Measurements from ENCODE around the gene HPX. TPM values are rescaled to one million over a fixed set of nuclear protein-coding genes. Genes with fewer than 3 reads are reported as not detected.

The HPX gene
- polyA plus RNA-seq, 3 donors = 0.40 TPM; not detected in 2

DNA sequence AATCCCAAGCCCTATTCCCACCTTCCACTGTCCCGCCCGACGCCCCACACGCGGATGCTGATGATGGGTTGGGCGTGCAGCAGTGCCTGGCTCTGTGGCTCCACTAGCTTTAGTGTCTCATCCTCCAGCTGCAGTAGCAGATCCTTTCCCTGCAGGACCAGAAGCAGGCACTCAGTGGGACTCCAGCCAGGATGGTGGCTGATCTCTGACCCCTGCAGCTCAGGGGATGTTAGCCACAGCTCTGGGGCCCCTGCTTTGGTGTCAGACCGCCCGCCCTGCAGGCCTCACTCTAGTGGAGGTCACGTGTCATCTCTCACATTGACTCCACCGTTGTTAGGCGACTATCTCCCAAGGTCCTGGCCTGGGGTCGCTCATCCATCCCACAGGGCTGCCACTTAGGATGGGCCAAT is 38.7 kb downstream of the HPX start:
- Mint-ChIP-seq H3K36me3 (no peaks in the 10 kb centered on the region), H3K4me1 (peaks cover 11% of the 10 kb centered on the region), H3K27ac (no peak overlapping the region), H3K4me3 (no peak overlapping the region), H3K27me3 (ENCODE audit: low read depth in 3 of 3) (peaks cover 2 to 7% (median 3%) of the 10 kb centered on the region in 3 donors), H3K9me3 (no peaks in the 10 kb centered on the region)
- 82% methylated on average over 8 of the region's 12 CpGs for WGBS (ENCODE audit: insufficient coverage)
- no peak overlapping the region for H3K9ac ChIP-seq (ENCODE audit: insufficient read depth, low read length, poor library complexity, severe bottlenecking)
- H3K27me3 ChIP-seq (ENCODE audit: control insufficient read depth in 2 of 2, insufficient read depth in 2 of 2, low read length in 2 of 2) = no peaks in the 10 kb centered on the region
- no peaks in the 10 kb centered on the region for H4K20me1 ChIP-seq (ENCODE audit: insufficient read depth, low read length)
- H3K4me1 ChIP-seq (ENCODE audit: control insufficient read depth in 1 of 2, insufficient read depth in 2 of 2, low read length in 2 of 2) = peaks cover 6 to 9% of the 10 kb centered on the region in 2 donors
- H3K79me2 ChIP-seq (ENCODE audit: insufficient read depth, low read length) = no peaks in the 10 kb centered on the region
- H3K4me3 ChIP-seq (replicated peaks in 1 of 3; ENCODE audit: low read depth in 2 of 3, low read length in 3 of 3) = no peak overlapping the region
- H3K36me3 ChIP-seq (replicated peaks in 1 of 2; ENCODE audit: control insufficient read depth in 1 of 2, insufficient read depth in 2 of 2, low read length in 2 of 2) = no peaks in the 10 kb centered on the region
- DNase-seq = no peak
- H2AFZ ChIP-seq (ENCODE audit: insufficient read depth, low read depth, low read length, poor library complexity, severe bottlenecking) = no peak overlapping the region
- intact Hi-C loops (cut with micrococcal nuclease) = no loop called here
- H3K27ac ChIP-seq (ENCODE audit: low read depth in 1 of 2, low read length in 2 of 2) = no peak overlapping the region
- no peak overlapping the region for H3K4me2 ChIP-seq (replicated peaks; ENCODE audit: extremely low read depth, low read length, poor library complexity, severe bottlenecking)
- no peaks in the 10 kb centered on the region for H3K9me3 ChIP-seq (replicated peaks in 1 of 2; ENCODE audit: control insufficient read depth in 1 of 2, insufficient read depth in 1 of 2, low read length in 2 of 2)
- TF ChIP-seq, protein P1, sequence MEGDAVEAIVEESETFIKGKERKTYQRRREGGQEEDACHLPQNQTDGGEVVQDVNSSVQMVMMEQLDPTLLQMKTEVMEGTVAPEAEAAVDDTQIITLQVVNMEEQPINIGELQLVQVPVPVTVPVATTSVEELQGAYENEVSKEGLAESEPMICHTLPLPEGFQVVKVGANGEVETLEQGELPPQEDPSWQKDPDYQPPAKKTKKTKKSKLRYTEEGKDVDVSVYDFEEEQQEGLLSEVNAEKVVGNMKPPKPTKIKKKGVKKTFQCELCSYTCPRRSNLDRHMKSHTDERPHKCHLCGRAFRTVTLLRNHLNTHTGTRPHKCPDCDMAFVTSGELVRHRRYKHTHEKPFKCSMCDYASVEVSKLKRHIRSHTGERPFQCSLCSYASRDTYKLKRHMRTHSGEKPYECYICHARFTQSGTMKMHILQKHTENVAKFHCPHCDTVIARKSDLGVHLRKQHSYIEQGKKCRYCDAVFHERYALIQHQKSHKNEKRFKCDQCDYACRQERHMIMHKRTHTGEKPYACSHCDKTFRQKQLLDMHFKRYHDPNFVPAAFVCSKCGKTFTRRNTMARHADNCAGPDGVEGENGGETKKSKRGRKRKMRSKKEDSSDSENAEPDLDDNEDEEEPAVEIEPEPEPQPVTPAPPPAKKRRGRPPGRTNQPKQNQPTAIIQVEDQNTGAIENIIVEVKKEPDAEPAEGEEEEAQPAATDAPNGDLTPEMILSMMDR (IDR thresholded peaks at IDR 0.05) = no peak

DNA sequence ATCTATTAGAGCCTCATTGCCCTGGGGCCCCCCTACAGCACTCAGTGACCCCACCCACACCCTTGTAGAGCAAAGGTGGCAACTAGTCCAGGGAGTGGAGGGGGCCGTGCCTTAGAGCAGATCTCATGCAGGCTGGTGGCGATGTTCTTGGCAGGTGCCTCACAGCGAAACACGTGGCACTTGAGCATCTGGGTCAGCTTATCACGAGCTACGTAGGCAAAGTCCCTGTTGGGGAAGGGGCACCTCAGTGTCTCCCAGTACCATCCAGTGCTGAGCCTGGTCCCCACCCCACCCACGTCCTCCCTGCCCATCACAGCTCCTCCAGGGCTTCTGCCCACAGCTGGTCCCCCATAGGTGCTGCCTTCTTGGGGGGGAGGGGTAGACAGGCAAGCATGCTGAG is 39.3 kb downstream of the HPX start:
- intact Hi-C loops (cut with micrococcal nuclease) = no loop called here
- H2AFZ ChIP-seq (ENCODE audit: insufficient read depth, low read depth, low read length, poor library complexity, severe bottlenecking) = no peak overlapping the region
- no peaks in the 10 kb centered on the region for H3K9me3 ChIP-seq (replicated peaks in 1 of 2; ENCODE audit: control insufficient read depth in 1 of 2, insufficient read depth in 1 of 2, low read length in 2 of 2)
- WGBS (ENCODE audit: insufficient coverage) = 94% methylated on average over 3 of the region's 7 CpGs
- peaks cover 11% of the 10 kb centered on the region for H3K4me1 Mint-ChIP-seq
- no peaks in the 10 kb centered on the region for H4K20me1 ChIP-seq (ENCODE audit: insufficient read depth, low read length)
- no peak overlapping the region for H3K9ac ChIP-seq (ENCODE audit: insufficient read depth, low read length, poor library complexity, severe bottlenecking)
- no peak overlapping the region for H3K27ac Mint-ChIP-seq
- peaks cover 3 to 7% (median 3%) of the 10 kb centered on the region in 3 donors for H3K27me3 Mint-ChIP-seq (ENCODE audit: low read depth in 3 of 3)
- TF ChIP-seq, protein P1 (IDR thresholded peaks at IDR 0.05) = no peak
- H3K4me3 Mint-ChIP-seq = no peak overlapping the region
- no peaks in the 10 kb centered on the region for H3K79me2 ChIP-seq (ENCODE audit: insufficient read depth, low read length)
- H3K4me1 ChIP-seq (ENCODE audit: control insufficient read depth in 1 of 2, insufficient read depth in 2 of 2, low read length in 2 of 2) = peaks cover 6 to 9% of the 10 kb centered on the region in 2 donors
- no peak overlapping the region for H3K27ac ChIP-seq (ENCODE audit: low read depth in 1 of 2, low read length in 2 of 2)
- no peaks in the 10 kb centered on the region for H3K36me3 ChIP-seq (replicated peaks in 1 of 2; ENCODE audit: control insufficient read depth in 1 of 2, insufficient read depth in 2 of 2, low read length in 2 of 2)
- no peaks in the 10 kb centered on the region for H3K27me3 ChIP-seq (ENCODE audit: control insufficient read depth in 2 of 2, insufficient read depth in 2 of 2, low read length in 2 of 2)
- H3K9me3 Mint-ChIP-seq = no peaks in the 10 kb centered on the region
- H3K4me3 ChIP-seq (replicated peaks in 1 of 3; ENCODE audit: low read depth in 2 of 3, low read length in 3 of 3) = no peak overlapping the region
- no peak overlapping the region for H3K4me2 ChIP-seq (replicated peaks; ENCODE audit: extremely low read depth, low read length, poor library complexity, severe bottlenecking)
- DNase-seq = no peak
- no peaks in the 10 kb centered on the region for H3K36me3 Mint-ChIP-seq

Data from CD14-positive monocyte (primary cell).